ENCODE measurements around the gene S100A13.
"Not testable (repeated sequence)": the region's sequence is repeated elsewhere in the genome, so short reads cannot be mapped to it uniquely, and the experiment has no call there.

S100A13 gene

DNA sequence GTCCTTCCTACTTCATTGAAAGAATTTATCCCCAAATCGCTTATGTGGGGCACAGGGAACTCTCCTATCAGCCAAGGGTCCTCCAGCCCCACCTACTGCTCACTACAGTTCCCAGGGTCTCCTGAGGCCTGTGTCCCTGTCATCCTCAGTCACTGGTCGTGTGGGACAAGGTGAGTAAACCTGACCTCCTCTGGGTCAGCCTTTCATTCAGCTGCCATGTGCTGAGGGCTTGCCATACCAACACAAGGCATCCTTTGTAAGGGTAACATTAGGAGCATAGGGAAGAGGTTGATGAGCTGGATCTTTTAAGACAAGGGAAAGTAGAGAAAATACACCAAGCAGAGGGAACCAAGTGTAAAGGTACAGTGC, 20.0 kb upstream of the S100A13 start:
- no peak for DNase-seq

DNA sequence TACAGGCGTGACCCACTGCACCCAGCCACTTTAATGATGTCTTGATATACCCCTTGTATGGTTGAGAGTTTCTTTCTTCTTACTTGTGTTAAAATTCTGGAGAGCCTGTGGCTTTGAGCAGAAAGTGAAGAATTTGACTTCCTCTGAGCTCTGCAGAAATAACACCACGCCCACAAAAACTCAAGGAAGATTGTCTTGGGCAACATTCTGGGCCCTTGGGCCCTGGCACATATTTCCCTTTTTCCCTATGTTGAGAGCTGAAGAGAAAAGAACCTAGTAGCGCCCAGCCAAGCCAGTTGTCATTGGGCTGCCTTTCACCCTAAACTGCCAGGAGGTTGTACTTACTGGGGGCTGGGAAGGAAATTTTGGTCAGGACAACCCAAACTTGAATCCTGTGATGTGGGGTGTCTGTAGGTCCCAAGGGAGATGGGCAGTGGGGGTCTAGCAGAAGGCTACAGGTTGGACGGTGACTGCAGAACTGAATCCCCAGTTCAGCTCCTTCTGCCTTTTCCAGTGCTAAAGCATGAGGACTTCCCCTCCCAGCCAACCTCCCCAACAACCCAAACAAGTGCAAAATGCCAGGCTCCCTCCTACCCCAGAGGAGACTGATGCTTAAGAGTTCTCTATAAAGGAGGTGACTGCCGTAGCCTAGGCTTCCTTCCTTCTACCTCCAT, 19.5 kb upstream of the S100A13 start:
- no peak for DNase-seq

DNA sequence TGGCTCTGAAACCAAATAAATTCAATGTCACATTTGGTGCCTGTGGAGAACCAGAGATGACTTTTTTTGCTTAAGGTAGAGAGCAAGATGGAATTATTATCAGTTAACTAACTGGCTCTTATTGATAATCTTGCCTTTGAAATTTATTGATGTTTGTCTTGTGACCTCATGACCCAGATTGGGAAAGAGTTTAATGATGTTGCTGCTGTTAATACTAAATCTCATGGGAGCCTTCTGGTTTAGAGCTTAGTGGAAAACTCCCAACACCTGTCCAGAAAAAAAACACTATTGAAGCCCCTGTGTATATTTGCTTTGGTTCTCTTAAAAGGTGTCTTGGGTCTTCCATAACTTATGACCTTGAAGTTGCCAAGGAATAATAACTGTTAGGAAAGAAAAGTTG, 16.5 kb upstream of the S100A13 start:
- no peak for DNase-seq

DNA sequence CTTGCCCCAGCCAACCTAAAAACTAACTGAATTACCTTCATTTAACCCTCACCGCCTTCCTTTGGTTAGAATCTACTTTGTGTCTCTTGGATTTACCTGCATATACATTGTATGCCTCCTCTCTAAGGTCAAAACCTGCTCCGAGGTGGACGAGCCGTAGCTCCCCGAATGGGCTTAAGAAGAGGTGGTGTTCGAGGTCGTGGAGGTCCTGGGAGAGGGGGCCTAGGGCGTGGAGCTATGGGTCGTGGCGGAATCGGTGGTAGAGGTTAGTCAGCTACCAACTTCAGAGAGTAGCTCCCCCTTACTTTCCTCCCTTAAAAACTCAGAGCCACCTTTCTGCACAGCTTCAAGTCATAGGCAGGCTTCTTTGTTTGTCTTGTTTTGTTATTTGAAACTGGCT, 15.8 kb upstream of the S100A13 start:
- DNase-seq: no peak

DNA sequence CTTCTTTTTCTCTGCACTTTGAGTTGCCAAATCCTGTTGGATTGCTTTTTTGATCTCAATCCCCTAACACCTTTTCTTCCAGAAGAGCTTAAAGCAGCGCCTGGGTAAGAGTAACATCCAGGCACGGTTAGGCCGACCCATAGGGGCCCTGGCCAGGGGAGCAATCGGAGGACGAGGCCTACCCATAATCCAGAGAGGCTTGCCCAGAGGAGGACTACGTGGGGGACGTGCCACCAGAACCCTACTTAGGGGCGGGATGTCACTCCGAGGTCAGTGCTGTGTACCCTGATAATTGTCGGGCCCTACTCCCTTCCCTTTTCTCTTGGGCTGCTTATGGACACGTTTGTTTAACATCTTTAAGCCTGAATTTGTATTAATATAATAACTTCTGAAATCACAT, 14.9 kb upstream of the S100A13 start:
- no peak for DNase-seq

DNA sequence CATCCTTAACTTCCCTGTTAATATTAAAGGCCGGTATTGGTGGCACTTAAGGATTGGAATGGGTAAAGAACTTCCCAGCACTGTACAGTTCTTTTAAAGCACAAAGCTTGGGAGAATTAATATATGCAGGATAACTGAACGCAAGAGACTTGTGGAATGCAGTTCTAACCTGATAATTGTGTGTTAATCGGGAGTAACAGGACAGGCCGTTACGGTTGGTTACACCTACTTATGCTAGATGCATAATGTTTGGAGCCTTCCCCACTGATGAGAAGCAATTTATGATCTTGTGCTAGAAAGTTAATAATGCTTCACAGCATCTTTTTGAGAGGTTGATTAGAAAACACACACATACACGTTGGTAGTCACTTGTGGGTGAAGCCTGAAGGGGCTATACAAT, 13.6 kb upstream of the S100A13 start:
- DNase-seq: no peak

DNA sequence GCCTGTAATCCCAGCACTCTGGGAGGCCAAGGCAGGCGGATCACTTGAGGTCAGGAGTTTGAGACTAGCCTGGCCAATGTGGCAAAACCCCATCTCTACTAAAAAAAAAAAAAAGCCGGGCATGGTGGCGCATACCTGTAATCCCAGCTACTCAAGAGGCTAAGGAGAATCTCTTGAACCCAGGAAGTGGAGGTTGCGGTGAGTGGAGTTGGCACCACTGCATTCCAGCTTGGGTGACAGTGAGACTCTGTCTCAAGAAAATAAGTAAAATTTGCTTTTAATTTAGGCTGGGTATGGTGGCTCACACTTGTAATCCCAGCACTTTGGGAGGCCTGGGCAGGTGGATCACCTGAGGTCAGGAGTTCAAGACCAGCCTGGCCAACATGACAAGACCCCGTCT, 12.9 kb upstream of the S100A13 start:
- DNase-seq: not testable (repeated sequence)

DNA sequence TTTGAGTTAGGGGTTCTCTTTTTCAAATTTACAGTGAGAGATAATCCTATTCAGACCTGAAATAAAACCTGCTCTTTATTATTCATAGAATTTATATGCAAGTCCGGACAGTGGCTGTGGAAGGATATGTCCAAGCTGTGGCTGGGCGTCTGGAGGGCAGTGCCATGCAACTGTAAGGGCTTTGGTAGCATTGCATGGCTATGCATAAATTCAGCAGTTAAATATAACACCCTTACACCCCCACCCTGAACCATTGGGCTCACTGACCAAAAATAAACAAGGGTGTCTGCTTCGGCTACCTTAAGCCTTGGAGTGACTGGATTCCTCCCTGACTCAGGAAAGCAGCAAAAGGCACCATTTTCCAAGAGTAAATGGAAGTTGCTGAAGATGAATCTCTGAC, 12.0 kb upstream of the S100A13 start:
- DNase-seq: no peak

DNA sequence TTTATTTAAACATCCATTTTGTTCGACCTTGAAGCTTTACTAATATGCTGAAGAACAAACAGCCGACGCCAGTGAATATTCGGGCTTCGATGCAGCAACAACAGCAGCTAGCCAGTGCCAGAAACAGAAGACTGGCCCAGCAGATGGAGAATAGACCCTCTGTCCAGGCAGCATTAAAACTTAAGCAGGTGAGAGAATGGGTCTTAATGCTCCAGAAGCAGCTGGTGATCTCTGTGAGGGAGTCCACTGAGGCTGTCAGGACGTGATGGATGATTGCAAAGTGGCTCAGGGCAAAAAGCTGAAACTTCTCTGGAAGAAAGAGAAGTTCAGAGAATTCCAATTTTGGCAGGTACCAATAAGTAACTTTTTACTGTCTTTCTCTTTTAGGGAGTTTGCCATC, 11.0 kb upstream of the S100A13 start:
- no peak for DNase-seq

DNA sequence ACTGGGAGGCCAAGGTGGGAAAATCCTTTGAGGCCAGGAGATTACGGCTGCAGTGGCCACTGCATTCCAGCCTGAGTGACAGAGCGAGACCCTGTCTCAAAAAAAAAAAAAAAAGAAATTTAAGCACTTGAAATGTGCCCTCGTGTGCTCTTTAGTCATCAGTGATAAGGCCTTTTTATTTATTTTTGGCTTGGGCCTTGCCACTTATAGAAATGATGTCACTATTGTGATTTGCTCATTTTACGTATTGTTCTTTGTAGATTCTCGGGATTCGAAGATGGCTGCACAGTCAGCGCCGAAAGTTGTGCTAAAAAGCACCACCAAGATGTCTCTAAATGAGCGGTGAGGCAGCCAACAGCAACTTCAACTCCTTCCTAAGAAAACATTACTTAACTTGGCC, 9.0 kb upstream of the S100A13 start:
- DNase-seq: no peak

DNA sequence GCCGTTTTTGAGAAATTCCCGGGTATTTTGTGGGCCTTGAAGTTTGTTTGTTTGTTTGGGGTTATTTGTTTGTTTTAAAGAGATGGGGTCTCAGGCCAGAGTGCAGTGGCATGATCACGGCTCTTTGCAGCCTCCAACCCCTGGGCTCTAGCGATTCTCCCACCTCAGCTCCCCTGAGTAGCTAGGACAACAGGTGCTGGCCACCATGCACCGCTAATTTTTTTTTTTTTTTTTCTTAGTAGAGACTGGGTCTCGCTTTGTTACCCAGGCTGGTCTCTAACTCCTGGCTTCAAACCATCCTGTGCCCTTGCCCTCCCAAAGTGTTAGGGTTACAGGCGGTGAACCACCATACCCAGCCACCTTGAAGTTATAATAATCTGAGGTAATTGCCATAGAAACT, 8.6 kb upstream of the S100A13 start:
- no peak for DNase-seq

DNA sequence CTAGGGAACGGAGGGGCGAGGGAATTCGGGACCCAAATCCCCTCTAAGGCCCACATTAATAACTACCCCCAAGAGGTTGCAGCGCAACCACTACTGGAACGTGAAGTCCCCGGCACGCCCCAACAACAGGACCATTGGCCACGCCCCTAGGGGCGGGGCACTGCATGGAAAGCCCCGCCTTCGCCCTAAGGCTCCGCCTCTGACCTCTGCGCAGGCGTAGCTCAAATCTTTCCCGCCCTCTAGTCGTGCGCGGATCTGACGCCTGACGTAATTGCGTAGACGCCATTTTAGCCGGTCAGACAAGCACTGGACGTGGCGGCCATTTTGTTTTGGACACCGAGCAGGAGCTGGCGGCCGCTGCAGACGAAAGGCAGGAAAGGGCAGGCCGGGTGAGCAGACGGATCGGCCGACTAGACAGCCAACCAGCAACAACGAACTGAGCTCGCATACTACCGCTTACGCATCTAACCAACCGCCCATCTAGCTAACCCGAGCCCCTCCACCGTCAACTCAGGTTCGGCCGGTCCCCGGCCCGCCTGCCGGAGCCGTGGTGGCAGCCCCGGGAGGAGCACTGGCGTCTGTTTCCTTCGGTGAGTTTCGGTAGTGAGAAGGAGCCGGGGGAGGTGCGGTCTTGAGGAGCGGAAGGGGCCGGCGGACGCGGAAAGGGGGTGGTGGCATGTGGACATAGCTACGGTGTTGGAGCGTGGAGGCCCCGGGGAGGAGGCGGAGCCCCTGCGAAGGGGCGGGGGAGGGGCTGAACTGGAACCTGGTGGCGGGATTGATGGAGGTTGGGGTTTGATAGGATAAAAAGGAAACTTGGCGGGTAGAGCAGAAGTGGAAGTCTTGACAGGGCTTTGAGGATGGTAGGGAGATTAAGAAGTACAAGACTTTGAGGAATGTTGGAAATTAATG, 6.7 kb upstream of the S100A13 start, which contains the start of gene CHTOP:
CHTOP (plus strand) TSS at position 313 of the 912 bp plus-strand sequence. CDS start 2,523 bp downstream, outside the sequence.
- peak; percentile 91 for DNase-seq

DNA sequence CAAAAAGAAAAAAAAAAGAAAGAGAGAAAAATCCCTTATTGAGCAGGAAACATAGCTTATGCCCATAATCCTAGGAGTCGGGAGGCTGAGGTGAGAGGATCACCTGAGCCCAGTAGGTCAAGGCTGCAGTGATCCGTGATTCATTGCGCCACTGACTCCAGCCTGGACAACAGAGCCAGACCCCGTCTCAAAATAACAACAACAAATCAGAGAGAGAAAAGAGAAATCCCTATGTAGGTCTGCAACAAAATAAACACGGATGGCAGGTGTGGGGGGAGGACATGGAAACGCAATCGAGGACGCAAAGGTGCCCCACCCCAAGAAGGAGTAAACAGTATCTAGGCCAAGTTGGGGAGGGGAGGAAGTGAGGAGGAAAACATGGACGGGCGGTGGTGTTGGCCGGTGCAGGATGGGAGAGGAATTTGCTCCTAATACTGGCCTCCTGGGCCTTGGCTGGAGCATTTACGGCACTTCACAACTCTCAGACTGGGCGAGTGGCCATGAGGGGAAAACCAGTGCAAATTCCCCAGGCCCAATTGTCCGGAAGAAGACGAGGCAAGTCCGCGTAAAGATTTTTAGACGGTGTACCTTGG, 6.0 kb upstream of the S100A13 start:
- DNase-seq: no peak

DNA sequence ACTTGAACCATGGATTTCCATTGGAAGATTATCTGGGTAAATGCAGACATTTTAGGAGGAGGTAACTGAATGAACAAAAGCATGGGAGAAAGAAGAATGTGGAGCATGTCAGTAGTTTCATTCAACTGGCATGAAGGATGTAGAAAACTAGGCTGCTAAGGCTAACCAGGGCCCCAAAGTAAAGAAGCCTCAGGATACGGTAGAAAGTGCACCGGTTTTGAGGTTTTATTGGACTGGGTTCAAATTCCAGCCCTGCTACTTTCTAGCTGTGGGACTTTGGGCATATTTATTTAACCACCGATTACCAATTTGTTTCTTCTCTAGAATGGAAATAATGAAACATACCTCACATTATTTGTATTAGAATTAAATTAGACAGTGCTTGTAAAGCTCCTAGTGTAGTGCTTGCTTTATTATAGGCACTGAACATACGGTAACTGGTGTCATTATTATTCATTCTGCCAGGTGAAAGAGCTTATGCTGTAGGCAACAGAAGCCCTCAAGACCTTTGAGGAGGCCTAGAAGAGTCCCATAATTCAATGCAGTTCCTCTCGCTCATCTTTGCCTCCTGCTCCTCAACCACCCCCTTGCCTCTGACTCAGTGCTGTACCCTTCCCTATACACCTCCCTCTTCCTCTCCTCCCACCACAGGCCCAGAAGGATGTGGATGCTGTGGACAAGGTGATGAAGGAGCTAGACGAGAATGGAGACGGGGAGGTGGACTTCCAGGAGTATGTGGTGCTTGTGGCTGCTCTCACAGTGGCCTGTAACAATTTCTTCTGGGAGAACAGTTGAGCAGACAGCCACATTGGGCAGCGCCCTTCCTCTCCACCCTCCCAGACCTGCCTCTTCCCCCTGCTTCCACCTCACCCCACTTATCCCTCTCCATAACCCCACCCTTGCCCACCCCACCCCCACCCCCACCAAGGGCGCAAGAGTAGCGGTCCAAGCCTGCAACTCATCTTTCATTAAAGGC, 4.0 kb upstream of the S100A13 start:
- no peak for DNase-seq

DNA sequence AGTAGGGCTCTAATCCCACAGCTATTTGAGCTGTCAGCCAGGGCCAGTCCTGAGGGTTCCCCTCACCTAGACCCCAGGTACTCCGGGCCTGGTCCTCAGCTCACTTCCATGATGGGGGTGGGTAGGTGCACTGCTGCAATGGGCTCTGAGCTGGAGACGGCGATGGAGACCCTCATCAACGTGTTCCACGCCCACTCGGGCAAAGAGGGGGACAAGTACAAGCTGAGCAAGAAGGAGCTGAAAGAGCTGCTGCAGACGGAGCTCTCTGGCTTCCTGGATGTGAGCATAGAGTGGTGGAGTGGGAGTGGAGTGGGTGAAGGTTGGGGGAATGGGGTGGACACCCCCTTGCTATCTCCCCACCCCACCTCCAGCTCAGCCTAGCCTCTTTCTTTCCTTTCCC, 3.1 kb upstream of the S100A13 start:
- DNase-seq: no peak

DNA sequence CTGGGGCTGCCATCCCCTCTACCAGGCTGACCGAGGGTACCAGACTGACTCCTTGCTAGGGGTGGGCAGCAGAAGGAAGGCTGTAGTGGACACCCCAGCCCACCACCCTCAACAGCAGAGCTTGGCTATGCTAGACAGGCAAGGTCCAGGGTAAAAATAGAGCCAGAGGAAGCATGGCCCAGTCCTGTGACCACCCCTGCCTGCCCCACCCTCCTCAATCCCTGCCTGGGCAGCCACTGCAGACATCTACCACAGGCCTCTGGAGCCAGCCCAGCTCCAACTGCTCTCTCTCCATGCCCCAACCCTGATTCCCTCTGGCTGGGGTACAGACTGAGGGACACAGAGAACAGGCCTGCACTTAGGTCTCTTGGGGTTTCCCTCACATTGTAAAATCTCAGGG, 2.7 kb upstream of the S100A13 start:
- DNase-seq: no peak

DNA sequence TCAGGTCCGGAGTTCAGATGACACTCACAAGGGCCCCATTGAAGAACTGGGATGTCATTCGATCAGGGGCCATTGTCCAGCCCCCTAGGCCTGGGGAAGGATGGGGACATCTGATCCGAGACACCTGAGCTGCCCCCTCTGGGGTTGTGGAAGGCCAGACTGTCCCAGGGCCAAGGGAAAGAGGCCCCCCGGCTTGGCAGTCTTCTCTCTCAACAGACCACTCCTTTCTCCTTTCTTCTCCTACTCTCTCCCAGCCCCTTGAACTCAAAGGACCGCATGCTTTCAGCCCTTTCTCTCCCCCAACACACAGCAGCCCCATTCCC, 2.0 kb upstream of the S100A13 start:
- no peak for DNase-seq

DNA sequence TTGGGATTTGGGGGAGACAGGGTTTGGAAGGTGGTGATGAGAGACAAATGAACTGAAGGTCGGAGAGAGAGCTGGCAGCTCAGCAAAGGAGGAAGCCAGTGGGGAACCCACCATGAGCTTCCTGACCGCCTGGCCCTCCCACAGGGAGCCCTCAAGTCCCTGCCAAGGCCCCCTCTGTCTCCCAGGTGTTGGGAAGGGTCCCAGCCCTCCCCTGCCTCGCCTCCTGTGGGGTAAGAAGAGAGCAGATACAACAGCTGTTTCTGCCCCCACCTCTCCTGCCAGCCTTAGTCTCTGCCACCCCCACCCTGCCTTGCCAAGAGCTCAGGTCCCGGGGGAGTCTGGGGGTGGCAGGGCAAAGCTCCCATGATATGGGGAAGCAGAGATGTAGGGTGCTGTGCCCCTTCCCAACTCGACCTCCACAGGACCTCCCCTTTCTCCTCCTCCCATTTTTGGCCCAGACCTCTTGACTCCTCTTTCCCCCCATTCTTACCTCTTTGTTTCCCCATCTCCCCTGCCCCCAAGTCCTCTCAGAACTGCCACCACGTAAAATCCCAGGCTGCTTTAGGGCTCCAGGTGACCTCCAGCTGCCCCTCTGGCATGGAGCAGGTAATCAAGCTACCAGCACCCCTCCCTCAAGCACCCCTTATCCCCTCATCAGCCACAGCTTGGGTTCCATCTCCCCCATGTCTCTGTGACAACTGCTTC, 1.5 kb upstream of the S100A13 start:
- DNase-seq: no peak

DNA sequence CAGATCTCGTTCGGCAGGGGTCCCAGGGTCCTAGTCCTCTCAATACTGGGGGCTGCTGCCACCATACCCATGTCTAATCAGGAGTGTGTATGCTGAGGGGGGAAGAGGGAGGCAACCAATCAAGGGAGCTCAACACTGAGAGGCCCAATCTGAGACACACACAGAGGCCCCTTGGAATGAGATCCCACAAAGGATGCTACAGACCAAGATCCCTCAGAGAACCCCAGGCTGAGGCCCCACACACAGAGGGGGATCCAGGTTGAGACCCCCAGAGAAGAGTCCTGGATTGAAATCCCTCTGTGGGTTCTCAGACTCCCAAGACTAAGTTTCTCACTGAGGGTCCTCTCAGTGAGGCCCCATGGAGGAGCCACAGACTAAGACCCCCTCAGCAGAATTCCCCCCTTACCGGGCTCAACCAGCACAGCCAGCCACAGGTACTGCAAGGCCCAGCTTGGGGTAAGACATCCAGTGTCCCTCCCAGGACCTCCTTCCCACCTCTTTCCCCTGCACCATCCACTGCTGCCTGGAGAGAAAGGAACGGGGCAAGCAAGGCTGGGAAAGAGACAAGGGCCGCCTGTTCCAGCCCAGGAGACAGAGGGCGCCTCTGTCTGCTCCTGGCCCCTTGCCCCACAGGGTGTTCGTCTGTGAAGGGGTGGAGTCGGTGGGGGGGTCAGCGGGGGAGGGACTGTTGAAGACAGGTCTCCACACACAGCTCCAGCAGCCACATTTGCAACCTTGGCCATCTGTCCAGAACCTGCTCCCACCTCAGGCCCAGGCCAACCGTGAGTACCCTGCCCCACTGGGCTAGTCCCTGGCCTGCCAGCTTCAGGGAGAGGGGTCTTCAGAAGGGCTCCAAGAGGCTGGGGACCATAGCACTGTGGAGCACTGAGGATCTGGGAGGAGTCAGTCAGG, 666 bp upstream of the S100A13 start, which contains the start of gene S100A1:
S100A1 (plus strand) TSS at position 720 of the 912 bp plus-strand sequence. CDS start 2,088 bp downstream, outside the sequence.
- DNase-seq: no peak

DNA sequence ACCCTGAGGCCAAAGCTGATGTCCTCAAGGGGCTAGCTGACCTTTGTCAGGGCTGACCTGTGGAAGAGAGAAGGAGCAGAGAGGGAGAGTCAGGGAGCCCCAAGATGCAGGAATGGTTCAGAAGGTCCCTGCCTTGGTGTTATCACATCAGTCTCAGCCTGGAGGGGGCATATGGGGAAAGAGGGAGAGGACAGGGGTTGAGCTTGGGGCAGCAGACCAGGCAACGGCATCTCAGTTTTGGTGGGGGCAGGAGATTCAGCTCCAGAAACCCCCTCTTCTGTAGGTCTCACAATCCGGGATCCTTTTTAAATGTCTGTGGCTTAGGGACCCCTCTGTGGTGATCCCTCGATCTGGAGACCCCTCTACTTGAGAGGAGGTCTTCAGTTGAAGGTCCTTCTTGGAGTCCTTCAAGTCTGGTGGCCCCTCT, 815 bp downstream of the S100A13 start:
- no peak for DNase-seq
